HG03280 (cell line): ENCODE measurements around the gene KCNN3.
A peak's percentile ranks its signal among the peaks of the same experiment; 100 is the strongest.

Source experiments
- ATAC-seq: cut with Tn5 transposase; IDR thresholded peaks from one replicate; pipeline ENCODE4 v1.9.1; 2021; ENCODE audit warnings: mild to moderate bottlenecking, moderate library complexity; ENCODE audit not compliant: unreplicated experiment

KCNN3 gene

GRCh38 chr1:154819628-154820590 is 50.2 kb downstream of the KCNN3 start:
- ATAC-seq: no peak

GRCh38 chr1:154818911-154819310 is 51.2 kb downstream of the KCNN3 start:
- no peak for ATAC-seq

GRCh38 chr1:154816937-154817336 is 53.1 kb downstream of the KCNN3 start:
- ATAC-seq: no peak

- no peak for ATAC-seq
These were observed 53.7 kb downstream of the KCNN3 start for GRCh38 chr1:154816369-154816768.

GRCh38 chr1:154813846-154814505 is 56.1 kb downstream of the KCNN3 start:
- ATAC-seq: no peak

- no peak for ATAC-seq
These were observed 56.7 kb downstream of the KCNN3 start for GRCh38 chr1:154813300-154813816.

GRCh38 chr1:154812877-154813276 is 57.2 kb downstream of the KCNN3 start:
- ATAC-seq: no peak

- no peak for ATAC-seq
These were observed 59.5 kb downstream of the KCNN3 start for GRCh38 chr1:154810571-154810970.

- no peak for ATAC-seq
These were observed 60.4 kb downstream of the KCNN3 start for GRCh38 chr1:154809436-154810413.

- no peak for ATAC-seq
These were observed 61.2 kb downstream of the KCNN3 start for GRCh38 chr1:154808909-154809262.

- ATAC-seq: no peak
These were observed 61.7 kb downstream of the KCNN3 start for GRCh38 chr1:154808261-154808908.

- ATAC-seq: peak; percentile 62
These were observed 63.0 kb downstream of the KCNN3 start for GRCh38 chr1:154807048-154807591.

- no peak for ATAC-seq
These were observed 63.7 kb downstream of the KCNN3 start for GRCh38 chr1:154806333-154806732.

- no peak for ATAC-seq
These were observed 66.8 kb downstream of the KCNN3 start for GRCh38 chr1:154802982-154803920.

- no peak for ATAC-seq
These were observed 67.6 kb downstream of the KCNN3 start for GRCh38 chr1:154802336-154802969.

- ATAC-seq: no peak
These were observed 68.7 kb downstream of the KCNN3 start for GRCh38 chr1:154801234-154802011.

GRCh38 chr1:154799188-154799587 is 70.9 kb downstream of the KCNN3 start:
- no peak for ATAC-seq

- no peak for ATAC-seq
These were observed 71.4 kb downstream of the KCNN3 start for GRCh38 chr1:154798645-154799044.
